Mesodermal cell (in vitro differentiated cells): ENCODE results near the gene HOXA9.

Experiments
- H3K27ac ChIP-seq: 2 replicates; pipeline ENCODE4 v1.7.0; 2013; ENCODE audit warnings: mild to moderate bottlenecking, low read depth, low read length, moderate library complexity; ENCODE audit not compliant: severe bottlenecking
- H3K36me3 ChIP-seq: 2 replicates; pipeline ENCODE4 v1.7.1; 2013; ENCODE audit warnings: mild to moderate bottlenecking, low read length, moderate library complexity; ENCODE audit not compliant: control insufficient read depth, insufficient read depth
- H3K4me1 ChIP-seq: one replicate; pipeline ENCODE4 v1.7.1; 2013; ENCODE audit warnings: mild to moderate bottlenecking, low read length; ENCODE audit not compliant: insufficient read depth, control insufficient read depth, poor library complexity, severe bottlenecking
- H3K4me3 ChIP-seq: 2 replicates; pipeline ENCODE4 v1.7.0; 2013; ENCODE audit warnings: low read length, control low read depth, mild to moderate bottlenecking; ENCODE audit not compliant: insufficient read depth, poor library complexity, severe bottlenecking; ENCODE audit errors: extremely low read depth
- H3K9me3 ChIP-seq: 2 replicates; pipeline ENCODE4 v1.7.1; 2013; ENCODE audit warnings: mild to moderate bottlenecking, low read length, moderate library complexity; ENCODE audit not compliant: control insufficient read depth
- WGBS, 2 experiments: methylation state at CpG; one replicate each; pipeline ENCODE4 v1.1.5; 2013; ENCODE audit warnings: missing lambda C conversion rate in 2 of 2; ENCODE audit not compliant: insufficient coverage in 2 of 2; 5-methylcytosine and 5-hydroxymethylcytosine counted together

The HOXA9 gene

DNA sequence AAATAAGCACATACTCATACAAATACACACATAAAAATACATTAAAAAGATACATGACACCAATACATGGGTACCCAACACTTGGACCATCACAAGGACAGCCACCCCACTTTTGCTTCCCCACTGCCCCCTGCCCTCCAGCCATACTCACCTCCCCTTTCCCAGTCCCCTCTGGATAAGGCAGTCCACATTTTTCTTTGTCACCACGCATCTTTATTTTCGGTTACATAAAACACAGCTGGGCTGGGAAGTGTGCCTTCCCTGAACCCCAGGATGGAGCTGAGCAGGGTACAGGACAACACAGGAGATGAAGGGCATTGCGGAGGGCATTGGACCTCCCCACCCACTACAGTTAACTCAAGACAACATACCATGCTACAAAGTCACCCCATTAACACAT, 11.8 kb downstream of the HOXA9 start:
- WGBS, 2 experiments: 27 to 29% methylated on average over 2 to 3 of the region's 3 CpGs
- H3K9me3 ChIP-seq: no peaks in the 10 kb centered on the region
- no peaks in the 10 kb centered on the region for H3K36me3 ChIP-seq
- H3K4me3 ChIP-seq: no peak overlapping the region
- H3K27ac ChIP-seq: no peak overlapping the region
- peaks cover 2% of the 10 kb centered on the region for H3K4me1 ChIP-seq

DNA sequence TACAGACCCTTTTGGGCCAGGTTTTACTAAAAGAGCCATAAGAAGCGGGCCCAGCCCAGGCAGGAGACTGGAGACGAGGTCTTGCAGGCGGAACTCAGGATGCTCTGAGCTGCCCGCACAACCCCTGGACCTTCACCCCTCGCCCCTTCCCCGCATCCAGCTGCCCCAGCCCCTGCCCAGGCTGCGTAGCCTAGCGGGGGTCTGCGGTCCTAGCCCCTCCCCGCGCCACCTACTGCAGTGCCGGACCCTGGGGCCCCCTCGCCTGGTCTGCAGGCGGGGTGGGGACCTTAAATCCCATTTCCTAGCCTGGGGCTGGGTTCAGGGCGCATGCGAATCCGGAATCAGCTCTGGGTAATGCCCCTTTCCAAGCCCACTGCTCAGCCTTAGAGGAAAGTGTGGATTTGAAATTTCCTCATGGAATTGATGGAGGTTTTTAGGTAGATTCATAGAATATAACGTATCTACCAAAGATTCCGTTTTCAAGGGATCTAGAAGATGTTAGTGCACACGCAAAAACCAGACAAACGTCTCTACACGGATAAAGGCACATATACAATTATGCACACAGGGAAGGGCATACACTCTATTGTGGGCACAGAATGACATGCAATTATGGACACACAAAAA, 12.4 kb downstream of the HOXA9 start:
- no peak overlapping the region for H3K27ac ChIP-seq
- H3K4me3 ChIP-seq: no peak overlapping the region
- no peaks in the 10 kb centered on the region for H3K36me3 ChIP-seq
- peaks cover 2% of the 10 kb centered on the region for H3K4me1 ChIP-seq
- no peaks in the 10 kb centered on the region for H3K9me3 ChIP-seq
- WGBS, 2 experiments: 5 to 21% methylated on average over 11 to 13 of the region's 22 CpGs

DNA sequence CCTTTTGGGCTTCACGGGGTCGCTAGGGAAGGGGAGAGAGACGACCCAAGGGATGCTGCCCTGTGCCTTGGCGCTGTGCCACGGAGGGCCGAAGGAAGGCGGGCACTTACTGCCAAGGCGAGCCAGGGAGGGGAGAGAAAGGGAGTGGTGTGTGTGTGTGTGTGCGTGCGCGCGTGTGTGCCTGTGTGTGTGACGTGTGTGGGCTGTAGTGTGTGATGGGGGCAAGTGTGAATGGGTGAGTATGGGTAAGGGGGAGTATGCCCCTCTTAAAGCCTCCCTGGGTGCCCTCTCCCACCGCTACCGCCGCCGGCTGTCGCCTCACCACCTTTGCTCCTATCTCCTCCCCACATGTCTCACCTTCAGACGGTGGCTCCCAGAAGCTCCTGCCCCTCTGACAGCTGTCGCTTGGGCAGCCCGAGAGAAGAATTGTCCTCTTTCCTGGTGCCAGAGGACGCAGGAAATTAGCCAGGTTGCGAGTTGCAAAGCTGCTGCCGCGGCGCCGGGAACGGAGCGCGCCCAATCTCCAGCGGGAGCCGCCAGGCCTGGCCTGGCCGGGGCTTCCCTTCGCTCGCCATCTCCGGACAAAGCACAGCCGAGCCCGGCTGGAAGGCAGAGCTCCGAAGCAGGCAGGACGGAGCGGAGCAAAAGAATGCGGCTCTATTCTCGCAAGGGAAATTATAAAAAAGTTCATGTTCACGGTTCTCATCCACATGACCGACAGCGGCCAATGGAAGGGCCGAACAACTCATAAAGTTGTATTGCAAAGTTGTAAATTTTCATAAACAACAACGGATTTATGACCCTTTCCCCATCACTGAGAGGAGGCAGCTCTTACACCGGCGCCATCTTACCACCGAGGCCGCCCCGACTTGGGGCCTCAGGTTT, 13.2 kb downstream of the HOXA9 start, which contains the start of gene HOXA3:
HOXA3 (minus strand) TSS at position 653 of the 885 bp plus-strand sequence. CDS start 41,943 bp downstream, outside the sequence.
- no peaks in the 10 kb centered on the region for H3K9me3 ChIP-seq
- no peak within 1 kb of the TSS for H3K27ac ChIP-seq
- peaks cover 2% of the 10 kb centered on the region for H3K4me1 ChIP-seq
- H3K36me3 ChIP-seq: no peaks in the 10 kb centered on the region
- 3 to 6% methylated on average over 40 to 44 of the region's 53 CpGs for WGBS, 2 experiments
- H3K4me3 ChIP-seq: peak within 1 kb of the TSS; percentile 21

DNA sequence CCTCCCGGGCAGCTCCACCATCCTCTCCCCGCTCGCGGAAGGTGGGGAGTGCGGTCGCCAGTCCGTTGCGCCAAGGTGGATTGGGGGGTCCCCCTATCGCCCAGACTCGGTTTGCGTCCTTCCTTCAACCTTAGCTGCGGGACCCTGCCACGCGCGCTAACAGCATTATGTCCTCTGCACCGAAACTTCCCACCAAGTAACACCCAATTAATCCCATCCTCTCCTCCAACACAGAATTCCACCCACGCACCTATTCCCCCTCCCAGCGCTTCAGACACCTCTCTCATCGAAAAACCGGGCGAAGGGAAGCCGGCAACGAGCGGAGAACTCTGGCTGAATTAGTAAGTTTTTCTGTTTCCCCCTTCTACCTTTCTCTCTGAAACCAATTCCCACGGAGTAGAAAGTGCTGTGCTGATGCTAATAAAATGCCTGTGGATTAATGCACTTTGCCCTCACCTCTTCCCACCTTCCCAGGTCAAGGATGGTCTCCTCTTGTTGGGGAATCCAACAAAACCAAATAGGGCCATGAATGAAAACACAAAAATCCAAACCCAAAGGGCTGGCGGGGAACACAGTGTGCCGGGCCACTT, 13.9 kb downstream of the HOXA9 start:
- WGBS, 2 experiments: 4 to 6% methylated on average over 4 to 16 of the region's 27 CpGs
- Histone ChIP-seq H3K27ac (no peak overlapping the region), H3K4me1 (peaks cover 2% of the 10 kb centered on the region), H3K36me3 (no peaks in the 10 kb centered on the region), H3K4me3 (peak overlapping the region; percentile 21), H3K9me3 (peaks cover 2% of the 10 kb centered on the region)

DNA sequence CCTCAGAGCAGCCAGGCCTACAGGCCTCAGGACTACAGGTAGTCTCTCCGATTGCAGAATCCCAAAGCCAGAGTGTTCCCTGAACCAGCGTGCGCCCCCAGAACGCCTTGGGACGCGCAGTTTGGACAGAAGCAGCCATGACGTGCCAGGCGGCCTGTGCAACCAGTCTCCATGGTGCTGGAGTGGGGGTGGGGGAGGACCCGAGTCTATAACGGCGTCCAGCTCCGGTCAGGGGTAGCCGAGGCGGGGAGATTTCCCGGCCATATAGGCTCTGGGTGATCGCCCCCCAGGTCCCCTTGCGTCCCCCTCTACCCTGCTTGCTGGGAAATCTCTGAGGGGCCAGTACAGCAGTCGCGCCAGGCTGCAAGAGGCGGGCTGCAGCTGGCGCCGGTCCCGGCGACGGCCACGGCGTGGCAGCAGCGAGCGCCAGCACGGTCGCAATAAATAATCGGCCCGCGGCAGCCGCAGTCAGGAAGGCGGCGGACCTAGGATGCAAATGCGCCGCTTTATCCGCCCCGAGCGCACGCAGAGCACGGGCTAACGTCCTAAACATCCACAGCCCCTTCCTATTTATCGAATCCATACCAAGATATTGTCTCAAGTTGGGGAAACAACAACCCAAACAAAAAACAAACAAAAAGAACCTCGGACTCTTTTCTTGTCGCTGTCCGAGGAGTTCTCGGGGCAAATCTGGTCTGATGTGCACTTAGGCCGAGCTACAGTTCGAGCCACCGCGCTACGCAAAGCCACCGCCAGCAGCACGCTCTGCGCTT, 14.6 kb downstream of the HOXA9 start:
- Histone ChIP-seq H3K4me1 (peaks cover 2% of the 10 kb centered on the region), H3K36me3 (no peaks in the 10 kb centered on the region), H3K4me3 (peak overlapping the region; percentile 21), H3K27ac (no peak overlapping the region), H3K9me3 (peaks cover 3% of the 10 kb centered on the region)
- 2 to 3% methylated on average over 44 to 54 of the region's 58 CpGs for WGBS, 2 experiments

DNA sequence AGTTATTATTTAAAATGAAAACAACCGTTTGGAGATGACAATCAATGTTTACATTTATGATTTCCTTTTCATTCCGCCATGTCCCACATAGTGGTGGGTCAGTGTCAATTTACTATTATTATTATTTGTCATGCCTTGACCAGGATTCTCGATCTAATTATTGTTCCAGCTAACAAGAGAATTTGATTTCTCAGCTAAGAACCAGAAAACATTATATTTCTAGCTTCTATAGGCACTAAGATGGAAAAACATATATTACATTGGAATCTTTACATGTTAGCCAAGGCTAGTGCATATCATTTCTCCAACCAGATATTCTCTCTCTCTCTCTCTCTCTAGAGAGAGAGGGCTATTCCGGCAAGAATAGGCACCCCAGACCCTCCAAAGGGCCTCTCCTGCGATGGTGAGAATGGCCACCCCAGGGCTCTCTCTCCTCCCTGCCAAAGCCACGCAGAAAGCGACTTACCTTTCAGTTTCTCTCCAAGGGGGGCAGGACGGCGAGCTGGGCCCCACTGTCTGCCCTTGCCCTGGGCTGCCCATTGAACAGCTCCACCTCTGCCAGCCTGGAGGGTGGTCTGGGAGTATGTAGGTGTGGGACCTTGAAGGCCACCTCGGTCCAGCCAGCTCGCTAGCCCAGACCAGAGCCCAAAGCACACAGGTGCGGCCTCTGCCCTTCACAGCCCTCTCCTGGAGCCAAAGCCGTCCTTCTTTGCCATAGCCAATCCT, 15.3 kb downstream of the HOXA9 start:
- peak overlapping the region; percentile 21 for H3K4me3 ChIP-seq
- WGBS, 2 experiments: 39 to 40% methylated on average over 4 to 8 of the region's 13 CpGs
- peaks cover 3% of the 10 kb centered on the region for H3K9me3 ChIP-seq
- no peaks in the 10 kb centered on the region for H3K36me3 ChIP-seq
- H3K4me1 ChIP-seq: peaks cover 2% of the 10 kb centered on the region
- H3K27ac ChIP-seq: no peak overlapping the region

DNA sequence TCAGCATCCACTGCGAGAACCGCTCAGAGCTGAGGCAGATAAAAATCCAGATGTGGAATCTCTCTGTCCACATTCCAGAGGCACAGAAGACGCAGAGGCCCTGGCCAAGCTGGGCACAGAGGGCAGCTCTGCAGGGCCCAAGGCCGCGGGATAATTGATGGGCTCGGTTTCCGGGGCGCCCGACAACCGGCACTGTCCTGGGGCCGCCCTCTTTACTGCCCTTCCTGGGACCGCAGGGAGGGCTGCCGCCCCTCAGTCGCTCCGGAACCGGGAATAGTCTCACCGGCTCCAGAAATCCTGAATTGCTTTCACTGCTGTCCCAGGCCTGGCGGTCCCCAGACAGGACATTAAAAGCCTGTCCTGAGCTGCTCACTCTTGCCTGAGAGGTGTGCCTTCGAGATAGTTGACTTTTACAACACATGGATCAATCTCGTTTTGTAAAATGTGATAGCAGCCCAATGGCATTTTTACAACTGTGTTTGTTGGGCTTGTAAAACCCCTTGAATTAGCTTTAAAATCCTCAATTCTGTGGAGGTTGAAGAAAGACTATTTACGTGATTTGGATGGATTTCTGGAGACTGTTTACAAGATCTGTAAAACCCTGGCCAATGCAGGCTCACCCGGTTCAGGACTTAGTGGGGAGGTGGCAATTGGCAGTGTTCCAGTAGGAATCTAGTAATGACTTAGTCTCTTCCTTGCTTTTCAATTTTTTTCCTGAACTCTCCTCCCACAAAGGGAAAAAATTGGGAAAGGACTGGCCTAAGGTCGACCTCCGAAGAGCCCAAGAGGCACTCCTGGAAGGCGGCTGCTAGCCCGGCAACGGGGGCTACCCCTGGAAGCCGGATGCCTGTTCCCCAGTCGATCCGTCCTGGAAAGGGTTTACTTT, 16.3 kb downstream of the HOXA9 start:
- H3K4me3 ChIP-seq: peak overlapping the region; percentile 14
- H3K36me3 ChIP-seq: no peaks in the 10 kb centered on the region
- peak overlapping the region; percentile 47 for H3K27ac ChIP-seq
- WGBS, 2 experiments: 32 to 38% methylated on average over 26 to 27 of the region's 30 CpGs
- peaks cover 3% of the 10 kb centered on the region for H3K9me3 ChIP-seq
- no peaks in the 10 kb centered on the region for H3K4me1 ChIP-seq

DNA sequence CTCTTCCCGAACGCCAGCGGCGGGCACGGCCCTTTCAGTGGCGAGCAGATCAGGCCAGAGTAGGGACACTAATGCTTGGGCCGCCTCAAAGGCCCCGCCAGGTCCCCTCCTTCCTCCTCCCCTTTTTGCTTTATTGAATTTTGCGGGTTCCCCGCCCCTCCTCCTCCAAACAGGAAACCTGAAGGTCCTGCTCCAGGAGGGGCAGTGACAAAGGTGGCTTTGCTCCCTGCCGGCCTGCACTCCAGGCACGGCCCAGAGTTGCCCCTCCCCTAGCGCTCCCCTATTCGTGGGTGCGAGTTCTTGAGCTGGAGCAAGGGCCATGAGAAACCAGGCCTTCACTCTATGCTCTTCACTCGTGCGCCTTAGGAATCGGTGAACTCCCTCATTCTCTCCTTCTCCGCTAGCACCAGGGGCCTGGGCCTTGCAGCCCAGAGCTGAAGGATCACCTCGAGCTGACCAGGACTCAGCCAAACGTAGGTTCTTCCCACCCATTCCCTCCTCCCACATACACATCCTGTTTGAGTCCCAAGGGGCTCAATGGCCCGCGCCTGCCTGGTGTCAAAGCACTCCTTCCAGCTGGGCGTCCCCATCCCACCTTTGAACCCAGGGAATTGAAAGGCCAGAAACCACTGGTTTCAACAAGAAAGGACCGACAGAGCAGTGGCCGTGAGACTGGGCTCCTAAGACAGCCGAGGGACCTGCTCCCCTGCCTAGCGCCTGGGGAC, 17.1 kb downstream of the HOXA9 start:
- no peaks in the 10 kb centered on the region for H3K36me3 ChIP-seq
- 26 to 29% methylated on average over 18 to 27 of the region's 28 CpGs for WGBS, 2 experiments
- no peaks in the 10 kb centered on the region for H3K4me1 ChIP-seq
- H3K9me3 ChIP-seq: peaks cover 3% of the 10 kb centered on the region
- peak overlapping the region; percentile 14 for H3K4me3 ChIP-seq
- peak overlapping the region; percentile 18 for H3K27ac ChIP-seq
